Measurements from ENCODE around the gene SEMA6A.
A peak's percentile ranks its signal among the peaks of the same experiment; 100 is the strongest.

Gene SEMA6A

GRCh38 chr5:116573279-116573701, 1.3 kb downstream of the SEMA6A start:
- H3K9me3 ChIP-seq (ENCODE audit: severe bottlenecking) = no peaks in the 10 kb centered on the region
- no peak for ATAC-seq (ENCODE audit: low read depth)
- no peak for DNase-seq (ENCODE audit: low spot score)
- H3K27me3 ChIP-seq (ENCODE audit: insufficient read depth, poor library complexity, severe bottlenecking) = peaks cover 91% of the 10 kb centered on the region
- no peaks in the 10 kb centered on the region for H3K36me3 ChIP-seq (ENCODE audit: low read depth)
- no peaks in the 10 kb centered on the region for H3K4me1 ChIP-seq (ENCODE audit: insufficient read depth, poor library complexity, severe bottlenecking)
- H3K27ac ChIP-seq (ENCODE audit: poor library complexity, severe bottlenecking) = no peak overlapping the region
- H3K4me3 ChIP-seq (ENCODE audit: severe bottlenecking) = no peak overlapping the region
- TF ChIP-seq CTCF (IDR thresholded peaks at IDR 0.05; ENCODE audit: poor library complexity, severe bottlenecking) = no peak

- Histone ChIP-seq H3K9me3 (ENCODE audit: severe bottlenecking) (no peaks in the 10 kb centered on the region), H3K4me1 (ENCODE audit: insufficient read depth, poor library complexity, severe bottlenecking) (no peaks in the 10 kb centered on the region), H3K27ac (ENCODE audit: poor library complexity, severe bottlenecking) (no peak overlapping the region), H3K4me3 (ENCODE audit: severe bottlenecking) (no peak overlapping the region), H3K36me3 (ENCODE audit: low read depth) (no peaks in the 10 kb centered on the region), H3K27me3 (ENCODE audit: insufficient read depth, poor library complexity, severe bottlenecking) (peaks cover 97% of the 10 kb centered on the region)
- TF ChIP-seq CTCF (IDR thresholded peaks at IDR 0.05; ENCODE audit: poor library complexity, severe bottlenecking) = no peak
- DNase-seq (ENCODE audit: low spot score) (no peak), ATAC-seq (ENCODE audit: low read depth) (peak; percentile 20; the same call in 2 of the 3 replicates)
Observed at GRCh38 chr5:116572350-116573278, 2.0 kb downstream of the SEMA6A start.

GRCh38 chr5:116571568-116572349, 2.9 kb downstream of the SEMA6A start:
- Histone ChIP-seq H3K4me1 (ENCODE audit: insufficient read depth, poor library complexity, severe bottlenecking) (no peaks in the 10 kb centered on the region), H3K36me3 (ENCODE audit: low read depth) (no peaks in the 10 kb centered on the region), H3K27me3 (ENCODE audit: insufficient read depth, poor library complexity, severe bottlenecking) (peaks cover 91% of the 10 kb centered on the region), H3K27ac (ENCODE audit: poor library complexity, severe bottlenecking) (no peak overlapping the region), H3K4me3 (ENCODE audit: severe bottlenecking) (no peak overlapping the region), H3K9me3 (ENCODE audit: severe bottlenecking) (no peaks in the 10 kb centered on the region)
- ATAC-seq (ENCODE audit: low read depth) (no peak), DNase-seq (ENCODE audit: low spot score) (no peak)
- TF ChIP-seq CTCF (IDR thresholded peaks at IDR 0.05; ENCODE audit: poor library complexity, severe bottlenecking) = no peak

- H3K4me3 ChIP-seq (ENCODE audit: severe bottlenecking) = no peak overlapping the region
- H3K36me3 ChIP-seq (ENCODE audit: low read depth) = no peaks in the 10 kb centered on the region
- TF ChIP-seq CTCF (IDR thresholded peaks at IDR 0.05; ENCODE audit: poor library complexity, severe bottlenecking) = no peak
- H3K27ac ChIP-seq (ENCODE audit: poor library complexity, severe bottlenecking) = no peak overlapping the region
- DNase-seq (ENCODE audit: low spot score) = no peak
- no peak for ATAC-seq (ENCODE audit: low read depth)
- H3K27me3 ChIP-seq (ENCODE audit: insufficient read depth, poor library complexity, severe bottlenecking) = peaks cover 89% of the 10 kb centered on the region
- no peaks in the 10 kb centered on the region for H3K4me1 ChIP-seq (ENCODE audit: insufficient read depth, poor library complexity, severe bottlenecking)
- no peaks in the 10 kb centered on the region for H3K9me3 ChIP-seq (ENCODE audit: severe bottlenecking)
Observed at GRCh38 chr5:116569999-116570398, 4.6 kb downstream of the SEMA6A start.

Measured in RWPE2 (cell line).